Measurements from ENCODE around the gene CAMK2D.

The CAMK2D gene

GRCh38 chr4:113411496-113411938 is 350.0 kb downstream of the CAMK2D start:
- FAIRE-seq = no peak

- FAIRE-seq = no peak
Measured at GRCh38 chr4:113410686-113411085, 350.9 kb downstream of the CAMK2D start.

- no peak for FAIRE-seq
Measured at GRCh38 chr4:113409181-113409580, 352.4 kb downstream of the CAMK2D start.

GRCh38 chr4:113407409-113407808 is 354.1 kb downstream of the CAMK2D start:
- no peak for FAIRE-seq

GRCh38 chr4:113406723-113407016 is 354.9 kb downstream of the CAMK2D start:
- no peak for FAIRE-seq

- no peak for FAIRE-seq
Measured at GRCh38 chr4:113405874-113406722, 355.4 kb downstream of the CAMK2D start.

DNA sequence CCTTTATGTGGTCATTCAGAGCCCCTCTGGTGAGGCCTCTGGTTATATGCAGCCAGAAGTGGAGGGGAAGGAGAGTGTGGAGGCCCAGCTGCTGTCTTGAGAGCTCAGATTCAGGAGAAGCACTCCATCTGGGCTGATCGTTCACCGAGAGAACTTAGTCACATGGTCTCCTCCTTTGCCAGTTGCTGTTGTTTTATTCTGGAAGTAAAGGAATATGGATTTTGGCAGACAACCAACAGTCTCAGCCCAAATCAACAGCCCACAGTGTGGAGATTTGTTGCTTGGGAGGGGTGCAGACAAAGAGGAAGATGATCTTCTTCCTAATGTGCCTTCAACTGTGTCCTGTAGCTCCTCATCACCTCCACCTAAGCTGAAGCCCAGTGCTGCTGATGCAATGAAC is 356.7 kb downstream of the CAMK2D start:
- no peak for FAIRE-seq

DNA sequence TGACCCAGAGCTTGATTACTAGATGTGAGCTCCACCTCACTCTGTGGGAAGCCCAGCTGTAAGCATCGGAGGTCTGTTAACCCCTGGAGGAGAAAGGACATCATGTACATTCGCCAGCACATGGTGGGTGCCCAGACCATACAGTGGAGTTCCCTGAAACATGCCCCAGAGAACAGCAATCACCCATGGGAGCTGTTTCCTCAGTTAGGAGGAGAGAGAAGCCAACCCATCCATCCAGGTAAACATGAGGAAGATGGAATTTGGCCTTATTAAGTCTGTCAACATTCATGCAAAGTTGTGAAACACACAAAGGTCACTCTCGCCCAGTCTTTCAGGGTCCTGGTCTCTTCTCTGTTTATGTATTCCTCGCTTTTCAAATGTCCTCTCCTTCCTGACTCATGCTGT is 357.4 kb downstream of the CAMK2D start:
- no peak for FAIRE-seq
